Stomach (tissue), 4 donors: Measurements from ENCODE around the gene COL23A1.

Experiments used
- EP300 ChIP-seq: sonication (generic); formaldehyde crosslinking; IDR thresholded peaks from one replicate; pipeline ENCODE4 v1.6.1; 2017; ENCODE audit warnings: antibody characterized with exemption
- POLR2A ChIP-seq, 4 donors: fragments of 450-650 bp; IDR thresholded peaks; one replicate each; pipeline ENCODE4 v1.6.1; 2016; ENCODE audit warnings: antibody characterized with exemption in 4 of 4, control low read depth in 2 of 4, mild to moderate bottlenecking in 1 of 4, moderate library complexity in 1 of 4
- TF ChIP-seq, protein P1 (sequence below), 7 experiments: fragments of 450-650 bp in 4 of 7; fragments of 200-600 bp in 3 of 7; sonication (generic) in 3 of 7; IDR thresholded peaks; one replicate each; pipeline ENCODE4 v1.5.1; 2016 to 2019; ENCODE audit warnings: antibody characterized with exemption in 7 of 7, control low read depth in 2 of 7, mild to moderate bottlenecking in 1 of 7

DNA sequence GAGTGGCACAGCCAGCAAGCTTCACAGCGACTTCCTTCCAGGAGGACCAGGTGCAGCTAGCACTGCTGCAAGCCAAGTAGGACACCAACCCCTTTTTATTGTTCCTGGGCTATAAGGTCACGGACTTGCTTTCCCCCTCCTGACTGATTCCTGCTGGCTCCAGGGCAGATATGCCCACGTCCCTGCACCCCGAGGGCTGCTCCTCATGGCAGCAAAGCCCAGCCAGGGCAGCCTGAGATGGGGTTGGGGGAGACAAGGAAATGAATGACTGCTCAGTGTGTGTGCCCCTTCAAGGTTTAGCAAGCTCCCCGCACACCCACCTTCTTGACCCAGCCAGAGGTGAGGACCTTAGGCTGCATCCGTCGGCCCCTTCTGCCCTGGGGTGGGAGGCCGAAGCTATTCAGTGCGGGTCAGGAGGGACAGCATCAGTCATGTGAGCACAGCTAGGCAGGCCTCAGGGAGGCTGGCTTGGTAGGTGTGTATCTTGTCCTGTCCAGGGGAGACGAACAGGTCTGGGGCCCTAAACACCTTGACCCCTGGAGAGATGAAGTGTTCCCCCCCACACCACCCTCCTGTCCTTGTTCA lies 221.4 kb downstream of the COL23A1 start:
- TF ChIP-seq, protein P1, sequence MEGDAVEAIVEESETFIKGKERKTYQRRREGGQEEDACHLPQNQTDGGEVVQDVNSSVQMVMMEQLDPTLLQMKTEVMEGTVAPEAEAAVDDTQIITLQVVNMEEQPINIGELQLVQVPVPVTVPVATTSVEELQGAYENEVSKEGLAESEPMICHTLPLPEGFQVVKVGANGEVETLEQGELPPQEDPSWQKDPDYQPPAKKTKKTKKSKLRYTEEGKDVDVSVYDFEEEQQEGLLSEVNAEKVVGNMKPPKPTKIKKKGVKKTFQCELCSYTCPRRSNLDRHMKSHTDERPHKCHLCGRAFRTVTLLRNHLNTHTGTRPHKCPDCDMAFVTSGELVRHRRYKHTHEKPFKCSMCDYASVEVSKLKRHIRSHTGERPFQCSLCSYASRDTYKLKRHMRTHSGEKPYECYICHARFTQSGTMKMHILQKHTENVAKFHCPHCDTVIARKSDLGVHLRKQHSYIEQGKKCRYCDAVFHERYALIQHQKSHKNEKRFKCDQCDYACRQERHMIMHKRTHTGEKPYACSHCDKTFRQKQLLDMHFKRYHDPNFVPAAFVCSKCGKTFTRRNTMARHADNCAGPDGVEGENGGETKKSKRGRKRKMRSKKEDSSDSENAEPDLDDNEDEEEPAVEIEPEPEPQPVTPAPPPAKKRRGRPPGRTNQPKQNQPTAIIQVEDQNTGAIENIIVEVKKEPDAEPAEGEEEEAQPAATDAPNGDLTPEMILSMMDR (IDR thresholded peaks at IDR 0.05), result no peak
- no peak for TF ChIP-seq POLR2A (IDR thresholded peaks at IDR 0.05)
- no peak for TF ChIP-seq EP300
